ENCODE results near the gene CASQ1. TPM values are rescaled to one million over a fixed set of nuclear protein-coding genes. Genes with fewer than 3 reads are reported as not detected.

The CASQ1 gene
- total and polyA plus RNA-seq, 9 of the 15 experiments (the other 6 are each of a cell fraction or from before 2014, with no cell fraction given), result not detected

DNA sequence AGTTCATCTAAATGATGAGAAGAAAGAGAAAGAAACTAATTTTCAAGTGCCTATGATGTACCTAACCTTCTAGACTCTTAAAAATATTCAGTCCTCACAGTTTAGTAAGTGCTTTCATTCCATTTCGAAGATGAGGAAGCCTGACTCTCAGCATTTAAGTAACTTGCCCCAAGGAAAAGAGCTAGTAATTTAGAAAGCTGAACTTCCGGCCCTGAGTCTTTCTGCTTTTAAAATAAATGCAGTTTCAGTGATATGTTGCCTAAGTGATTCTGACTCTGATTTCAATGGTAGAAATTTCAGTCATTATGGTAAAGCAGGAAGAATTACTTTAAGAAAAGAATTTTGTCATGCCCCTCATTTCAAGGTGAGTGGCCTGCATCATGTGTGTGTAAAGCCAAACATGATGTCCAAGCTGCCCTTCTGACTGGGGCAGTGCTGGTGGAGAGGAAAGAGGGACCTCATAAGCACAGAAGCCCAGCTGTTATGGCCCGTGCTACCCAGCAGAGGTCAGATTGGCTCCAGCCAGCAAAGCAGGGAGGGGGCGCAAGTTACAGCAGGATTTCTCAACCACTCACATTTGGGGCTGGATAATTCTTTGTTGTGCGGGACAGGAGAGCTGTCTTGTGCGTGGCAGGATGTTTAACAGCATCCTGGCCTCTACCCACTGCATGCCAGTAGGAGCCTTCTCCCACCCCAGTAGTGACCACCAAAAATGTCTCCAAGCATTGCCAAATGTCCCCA is 28.2 kb upstream of the CASQ1 start:
- Histone ChIP-seq H3K9me1 (ENCODE audit: control insufficient read depth, insufficient read depth, low read length) (no peaks in the 10 kb centered on the region), H3K4me3 (no peak overlapping the region), H3K9me3 (replicated peaks; ENCODE audit: control insufficient read depth, insufficient read depth, low read depth, low read length) (no peaks in the 10 kb centered on the region), H3K27ac (ENCODE audit: extremely low read depth, low read depth, low read length) (no peak overlapping the region), H4K20me1 (replicated peaks; ENCODE audit: control insufficient read depth, insufficient read depth, low read length) (no peaks in the 10 kb centered on the region), H3K36me3 (ENCODE audit: control insufficient read depth, insufficient read depth, low read length) (no peaks in the 10 kb centered on the region), H3K9ac (ENCODE audit: insufficient read depth in 1 of 2, low read depth in 2 of 2, low read length in 2 of 2) (no peak overlapping the region), H2AFZ (ENCODE audit: low read depth, low read length) (no peak overlapping the region), H3K4me1 (replicated peaks in 1 of 2; ENCODE audit: control insufficient read depth in 2 of 2, insufficient read depth in 2 of 2, low read length in 2 of 2) (peaks cover 0 to 9% of the 10 kb centered on the region in 2 experiments; a peak in 3 of 5 replicates), H3K79me2 (ENCODE audit: control insufficient read depth, insufficient read depth, low read length) (no peaks in the 10 kb centered on the region), H3K27me3 (ENCODE audit: control insufficient read depth in 2 of 2, insufficient read depth in 2 of 2, low read length in 2 of 2) (peaks cover 9 to 34% of the 10 kb centered on the region in 2 experiments; a peak in 4 of 5 replicates), H3K4me2 (ENCODE audit: insufficient read depth, low read length) (no peak overlapping the region)
- BruUV-seq (replicated peaks), result no TSS peak
- ATAC-seq, result peak; percentile 92
- in situ Hi-C loops (cut with MboI), result no loop called here
- peak in 3 of 4 experiments; percentile 24 to 45 (median 33) for DNase-seq (ENCODE audit: extremely low read depth in 1 of 4, low spot score in 3 of 4)
- WGBS (ENCODE audit: insufficient coverage, low coverage, missing lambda C conversion rate), result 2% methylated on average over 6 of the region's 6 CpGs
- peak; percentile 73 for FAIRE-seq
- POLR2A ChIA-PET, result interaction anchor here (0.7 kb wide), 1 partner anchor 107 kb away, joined by 3 read pairs; no protein-coding TSS in a partner anchor
- intact Hi-C loops (cut with micrococcal nuclease), result loop anchor here (2.0 to 5.0 kb wide), 2 partner anchors 115 to 215 kb away; no protein-coding TSS in a partner anchor
- CTCF ChIA-PET (ENCODE audit: low intra/inter-chr PET ratio), result interaction anchor here (0.7 to 1.0 kb wide), 2 partner anchors 214 to 215 kb away, joined by 3 to 4 read pairs; no protein-coding TSS in a partner anchor
- TF ChIP-seq BRD4 (IDR thresholded peaks at IDR 0.05) (no peak), U2AF1 (optimal IDR thresholded peaks at IDR 0.05; ENCODE audit: low read depth, low read length) (no peak), RBFOX2 (IDR thresholded peaks at IDR 0.05; ENCODE audit: low read depth, low read length) (no peak), STAG1 (CRISPR knock-in tag; IDR thresholded peaks at IDR 0.05; ENCODE audit: borderline replicate concordance) (peak; percentile 30; the same call in 1 of the 2 replicates), MAZ (CRISPR knock-in tag; conservative IDR thresholded peaks at IDR 0.05 in 1 of 2, IDR thresholded peaks at IDR 0.05 in 1 of 2) (peak in 1 of 2 experiments; percentile 46; a peak in 1 of 4 replicates), KLF13 (tag; IDR thresholded peaks at IDR 0.05; ENCODE audit: borderline replicate concordance, low read depth) (no peak), CEBPB (tag; IDR thresholded peaks at IDR 0.05) (peak; percentile 39; the same call in 1 of the 2 replicates), POLR2AphosphoS5 (IDR thresholded peaks at IDR 0.05; ENCODE audit: control insufficient read depth, insufficient read depth, low read depth, low read length) (no peak), HNRNPUL1 (IDR thresholded peaks at IDR 0.05; ENCODE audit: low read length) (no peak)
- TF ChIP-seq, protein P1, sequence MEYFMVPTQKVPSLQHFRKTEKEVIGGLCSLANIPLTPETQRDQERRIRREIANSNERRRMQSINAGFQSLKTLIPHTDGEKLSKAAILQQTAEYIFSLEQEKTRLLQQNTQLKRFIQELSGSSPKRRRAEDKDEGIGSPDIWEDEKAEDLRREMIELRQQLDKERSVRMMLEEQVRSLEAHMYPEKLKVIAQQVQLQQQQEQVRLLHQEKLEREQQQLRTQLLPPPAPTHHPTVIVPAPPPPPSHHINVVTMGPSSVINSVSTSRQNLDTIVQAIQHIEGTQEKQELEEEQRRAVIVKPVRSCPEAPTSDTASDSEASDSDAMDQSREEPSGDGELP (CRISPR knock-in tag; IDR thresholded peaks at IDR 0.05; ENCODE audit: borderline replicate concordance), result peak; percentile 18; the same call in 1 of the 2 replicates
- TF ChIP-seq, protein P2, sequence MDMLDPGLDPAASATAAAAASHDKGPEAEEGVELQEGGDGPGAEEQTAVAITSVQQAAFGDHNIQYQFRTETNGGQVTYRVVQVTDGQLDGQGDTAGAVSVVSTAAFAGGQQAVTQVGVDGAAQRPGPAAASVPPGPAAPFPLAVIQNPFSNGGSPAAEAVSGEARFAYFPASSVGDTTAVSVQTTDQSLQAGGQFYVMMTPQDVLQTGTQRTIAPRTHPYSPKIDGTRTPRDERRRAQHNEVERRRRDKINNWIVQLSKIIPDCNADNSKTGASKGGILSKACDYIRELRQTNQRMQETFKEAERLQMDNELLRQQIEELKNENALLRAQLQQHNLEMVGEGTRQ (CRISPR knock-in tag; IDR thresholded peaks at IDR 0.05), result no peak
- TF ChIP-seq, protein P3, sequence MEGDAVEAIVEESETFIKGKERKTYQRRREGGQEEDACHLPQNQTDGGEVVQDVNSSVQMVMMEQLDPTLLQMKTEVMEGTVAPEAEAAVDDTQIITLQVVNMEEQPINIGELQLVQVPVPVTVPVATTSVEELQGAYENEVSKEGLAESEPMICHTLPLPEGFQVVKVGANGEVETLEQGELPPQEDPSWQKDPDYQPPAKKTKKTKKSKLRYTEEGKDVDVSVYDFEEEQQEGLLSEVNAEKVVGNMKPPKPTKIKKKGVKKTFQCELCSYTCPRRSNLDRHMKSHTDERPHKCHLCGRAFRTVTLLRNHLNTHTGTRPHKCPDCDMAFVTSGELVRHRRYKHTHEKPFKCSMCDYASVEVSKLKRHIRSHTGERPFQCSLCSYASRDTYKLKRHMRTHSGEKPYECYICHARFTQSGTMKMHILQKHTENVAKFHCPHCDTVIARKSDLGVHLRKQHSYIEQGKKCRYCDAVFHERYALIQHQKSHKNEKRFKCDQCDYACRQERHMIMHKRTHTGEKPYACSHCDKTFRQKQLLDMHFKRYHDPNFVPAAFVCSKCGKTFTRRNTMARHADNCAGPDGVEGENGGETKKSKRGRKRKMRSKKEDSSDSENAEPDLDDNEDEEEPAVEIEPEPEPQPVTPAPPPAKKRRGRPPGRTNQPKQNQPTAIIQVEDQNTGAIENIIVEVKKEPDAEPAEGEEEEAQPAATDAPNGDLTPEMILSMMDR (IDR thresholded peaks at IDR 0.05 in 2 of 3, conservative IDR thresholded peaks at IDR 0.05 in 1 of 3; ENCODE audit: insufficient read depth in 2 of 3, low read depth in 1 of 3, low read length in 3 of 3), result peak; percentile 55 to 89 (median 68)

All from K562 (cell line).